Glomerular visceral epithelial cell (primary cell): Measurements from ENCODE around the gene KIF26A.
"Not testable (repeated sequence)": the region's sequence is repeated elsewhere in the genome, so short reads cannot be mapped to it uniquely, and the experiment has no call there.

Experiments used
- DNase-seq: peaks from one replicate; pipeline ENCODE4 v3.0.0-alpha.2; 2016; ENCODE audit errors: extremely low spot score

KIF26A gene

DNA sequence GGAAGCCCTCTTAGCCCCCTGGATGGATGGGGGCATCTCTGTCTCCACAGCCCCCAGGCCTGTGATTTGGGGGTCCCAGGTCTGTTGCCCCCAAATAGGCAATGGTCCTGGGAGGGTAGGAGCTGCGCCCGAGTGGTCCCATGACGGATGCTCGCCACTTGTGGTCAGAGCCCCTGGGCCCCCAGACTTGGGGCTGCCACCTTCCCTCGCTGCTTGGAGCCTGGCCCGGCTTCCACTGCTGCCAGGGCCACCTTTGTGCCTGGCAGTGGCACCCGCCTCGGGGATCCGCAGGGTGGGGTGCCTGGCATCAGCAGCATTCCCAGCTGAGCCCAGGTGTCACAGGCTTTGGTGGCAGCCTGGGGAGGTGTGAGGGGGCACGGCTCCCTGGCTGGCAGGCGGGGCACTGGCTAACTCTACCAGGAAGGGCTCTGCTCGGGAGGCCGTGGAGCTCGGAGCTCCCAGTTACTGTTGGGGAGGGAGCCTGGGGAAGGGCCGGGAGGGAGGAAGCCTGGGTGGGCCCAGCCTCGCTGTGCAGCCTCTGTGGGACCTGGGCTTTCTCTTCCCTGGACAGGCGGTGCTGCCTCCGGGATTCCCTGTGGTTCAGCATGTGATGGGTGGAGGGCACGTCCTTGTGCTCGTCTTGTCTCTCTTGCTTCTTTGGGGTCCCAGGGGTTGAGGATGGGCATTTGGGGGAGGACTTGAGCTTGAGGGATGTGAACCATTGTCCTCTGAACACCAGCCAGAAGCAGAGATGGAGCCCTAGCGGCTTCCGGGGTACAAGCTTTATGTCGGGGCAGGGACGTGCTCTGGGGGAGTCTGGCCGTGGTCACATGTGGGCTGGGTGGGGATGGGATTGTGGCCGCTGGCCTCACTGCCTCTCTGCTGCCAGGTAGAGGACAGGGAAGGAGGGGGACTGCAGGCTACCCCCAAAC is 5.4 kb downstream of the KIF26A start:
- DNase-seq = no peak

DNA sequence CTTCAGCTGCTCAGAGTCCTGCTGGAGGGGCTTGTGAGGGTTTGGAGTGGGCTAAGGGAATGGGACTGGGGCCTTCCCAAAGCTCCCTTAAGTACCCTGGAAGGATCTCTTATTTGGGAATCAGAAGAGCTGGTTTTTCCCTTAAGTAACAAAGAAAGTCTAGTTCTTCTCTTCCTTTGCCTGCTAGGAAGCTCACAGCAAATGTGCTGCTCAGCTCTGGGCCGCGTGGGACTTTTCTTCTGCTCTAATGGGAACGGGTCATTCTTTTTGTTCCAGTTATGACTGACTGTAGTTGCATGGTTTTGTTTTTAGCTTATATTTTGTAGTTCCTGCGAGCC is 6.0 kb downstream of the KIF26A start:
- DNase-seq = no peak

DNA sequence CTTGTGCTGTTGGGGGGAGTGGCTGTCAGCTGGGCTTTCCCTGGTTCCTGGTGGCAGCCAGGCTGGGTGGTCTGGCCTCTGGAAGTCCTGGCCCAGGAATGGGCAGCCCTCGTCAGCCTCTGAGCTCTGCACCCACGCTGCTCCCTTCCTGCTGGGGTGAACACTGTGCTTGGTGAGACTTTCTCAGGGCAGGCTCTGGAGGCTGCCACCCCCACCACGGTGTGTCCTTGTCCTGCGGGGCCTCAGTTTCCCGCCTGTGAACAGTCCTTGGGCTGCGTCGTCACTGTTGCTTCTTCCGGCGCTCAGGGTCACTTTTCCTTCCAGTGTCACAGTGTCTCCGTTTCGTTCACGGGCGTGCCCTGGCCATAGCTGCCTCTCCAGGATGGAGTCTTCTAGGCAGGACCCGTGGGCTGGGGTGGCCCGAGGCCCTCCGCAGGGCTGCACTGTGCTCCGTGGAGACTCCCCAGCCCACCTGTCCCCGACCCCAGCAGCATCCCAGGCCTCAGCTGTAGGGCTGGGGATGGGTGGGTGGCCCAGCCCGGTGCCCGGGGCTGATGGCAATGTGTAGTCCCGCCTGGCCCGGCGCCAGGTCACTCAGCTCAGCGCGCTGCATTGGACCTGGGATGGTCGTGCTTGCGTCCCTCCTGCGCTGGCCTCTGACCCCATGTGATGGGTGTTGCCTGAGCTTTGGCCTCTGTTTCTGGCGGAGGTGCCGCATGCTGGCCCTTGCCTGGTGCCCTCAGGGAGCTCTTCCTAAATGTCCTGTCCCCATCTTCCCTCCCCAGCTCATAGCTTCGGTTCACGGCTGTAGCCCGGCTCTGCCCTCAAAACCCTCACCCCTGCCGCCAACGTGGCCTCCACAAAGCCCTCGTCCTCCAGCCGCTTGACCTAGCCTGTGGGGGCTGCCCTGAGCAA is 6.8 kb downstream of the KIF26A start:
- no peak for DNase-seq

DNA sequence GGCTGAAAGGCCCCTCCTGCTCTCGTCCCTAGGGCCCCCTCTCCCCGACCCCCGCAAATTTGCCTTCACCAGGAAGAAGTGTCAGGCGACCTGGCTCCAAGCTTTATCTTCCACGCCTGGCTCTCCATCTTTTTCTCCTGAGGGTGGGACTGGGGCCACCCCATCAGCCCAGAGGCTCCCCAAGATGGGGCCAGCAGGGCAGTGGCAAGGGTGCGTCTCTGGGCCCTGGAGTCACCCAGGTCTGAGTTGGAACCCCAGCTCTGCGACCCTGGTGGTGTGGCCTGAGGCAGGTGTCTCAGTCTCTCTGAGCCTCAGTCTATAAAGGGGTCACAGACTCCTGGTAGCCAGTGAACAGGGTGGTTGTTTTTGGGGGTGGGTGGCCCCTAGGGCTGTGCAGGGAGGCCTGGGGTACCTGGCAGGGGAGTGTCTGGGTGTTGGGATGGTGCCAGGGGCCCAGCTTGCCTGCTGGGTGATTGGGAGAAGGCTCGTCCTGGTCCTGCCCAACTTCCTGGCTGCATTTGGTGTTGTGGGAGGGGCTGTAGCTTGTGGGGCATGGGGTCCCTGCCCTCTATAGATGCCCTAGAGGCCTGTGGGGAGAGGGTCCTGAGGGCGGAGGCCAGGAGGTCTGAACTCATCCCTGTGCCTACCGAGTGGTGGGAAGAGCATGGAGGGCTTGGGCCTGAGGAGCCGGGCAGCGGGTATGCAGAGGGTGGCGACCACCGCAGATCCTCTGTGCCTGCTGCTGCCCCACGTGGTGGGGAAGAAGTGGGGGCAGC is 7.6 kb downstream of the KIF26A start:
- DNase-seq = no peak

GRCh38 chr14:104146651-104147345 is 8.4 kb downstream of the KIF26A start:
- no peak for DNase-seq

DNA sequence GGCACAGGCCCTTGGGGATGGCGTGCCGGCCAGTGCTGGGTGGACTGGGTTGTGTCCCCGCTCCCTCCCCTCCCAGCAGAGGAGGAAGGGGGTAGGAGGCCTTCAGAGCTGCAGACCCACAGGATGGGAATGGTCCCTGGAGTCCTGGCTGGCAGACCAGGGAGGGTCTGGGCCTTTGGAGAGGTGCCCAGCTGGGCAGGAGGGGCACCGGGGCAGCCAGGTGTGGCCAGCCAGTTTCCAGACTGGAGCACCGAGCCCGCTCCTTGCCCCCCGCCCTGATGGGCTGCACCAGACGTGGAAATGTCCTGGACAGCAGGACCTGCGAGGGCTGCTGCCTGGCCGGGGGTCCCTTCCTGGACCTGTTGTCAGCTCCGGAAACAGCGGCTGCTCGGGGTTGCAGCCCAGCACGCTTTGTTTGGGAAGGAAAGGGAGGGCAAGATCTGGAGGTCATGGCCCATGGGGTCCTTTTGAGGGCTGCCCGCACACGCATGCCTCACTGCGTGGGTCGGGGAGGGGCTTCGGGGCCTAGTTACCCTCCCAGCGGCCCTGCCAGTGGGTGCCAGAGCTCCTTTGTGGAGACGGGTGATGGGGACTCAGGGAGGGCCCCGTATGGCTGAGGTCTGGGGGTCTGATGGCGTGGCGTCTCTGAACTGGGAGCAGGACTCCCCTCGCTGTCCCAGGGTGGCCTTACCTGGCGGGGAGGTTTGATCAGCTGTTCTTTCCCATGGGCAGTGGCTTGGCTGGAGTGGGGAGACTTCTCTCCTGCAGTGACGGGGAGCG is 9.1 kb downstream of the KIF26A start:
- DNase-seq = no peak

DNA sequence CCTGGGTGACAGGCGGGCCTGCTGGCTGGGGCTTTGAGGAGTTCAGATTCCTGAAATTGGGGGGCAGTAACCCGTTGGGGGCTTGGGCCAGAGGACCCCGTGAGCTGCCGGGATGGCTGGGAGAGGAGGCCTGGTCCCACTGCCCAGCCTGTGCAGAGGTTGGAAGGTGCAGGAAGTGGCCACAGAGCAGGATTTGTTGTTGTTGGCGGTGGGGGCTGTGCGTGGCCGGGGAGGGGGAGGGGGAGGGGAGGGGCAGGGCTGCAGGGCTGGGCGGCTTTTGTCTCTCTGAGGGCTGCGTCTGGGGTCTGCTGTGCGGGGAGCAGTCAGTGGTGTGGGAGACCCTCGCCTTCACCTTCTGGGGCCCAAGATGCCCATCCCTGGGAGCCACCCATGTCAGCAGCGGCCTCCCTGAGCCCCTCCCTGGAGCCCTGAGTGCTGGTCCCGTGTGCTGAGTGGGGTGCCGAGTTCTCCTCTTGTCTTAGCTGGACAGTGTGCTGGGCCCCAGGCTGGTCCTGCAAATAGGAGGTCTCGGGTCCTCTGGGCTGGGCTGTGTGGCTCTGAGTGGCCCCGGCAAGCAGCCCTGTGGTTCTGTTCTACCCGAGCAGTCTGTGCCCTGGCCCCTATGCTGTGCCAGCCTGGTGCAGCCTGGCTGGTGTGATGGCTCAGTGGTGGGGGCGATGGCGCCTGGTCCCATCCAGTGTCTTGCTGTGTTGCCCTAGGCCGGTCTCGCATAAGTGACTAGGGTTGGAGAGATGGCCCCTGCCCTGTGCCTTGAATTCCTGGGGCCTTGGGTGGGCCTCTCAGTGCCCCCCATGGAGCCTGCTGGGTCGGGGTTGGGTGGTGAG is 10.3 kb downstream of the KIF26A start:
- DNase-seq = no peak

DNA sequence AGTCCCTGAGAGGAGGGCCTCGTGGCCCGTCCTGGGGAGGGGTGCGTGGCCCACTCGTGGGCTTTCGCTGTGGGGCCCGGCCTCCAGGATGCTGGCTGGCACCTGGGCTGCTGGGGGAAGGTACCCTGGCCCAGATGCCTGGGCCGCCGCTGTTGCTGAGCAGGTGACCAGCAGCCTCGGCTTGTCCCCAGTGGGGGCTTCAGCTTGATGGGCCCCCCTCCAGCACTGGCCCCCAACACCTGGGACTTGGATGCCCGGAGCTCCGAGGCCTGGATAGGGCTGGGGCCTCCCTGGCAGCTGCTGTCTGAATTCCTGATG is 10.8 kb downstream of the KIF26A start:
- DNase-seq = no peak

DNA sequence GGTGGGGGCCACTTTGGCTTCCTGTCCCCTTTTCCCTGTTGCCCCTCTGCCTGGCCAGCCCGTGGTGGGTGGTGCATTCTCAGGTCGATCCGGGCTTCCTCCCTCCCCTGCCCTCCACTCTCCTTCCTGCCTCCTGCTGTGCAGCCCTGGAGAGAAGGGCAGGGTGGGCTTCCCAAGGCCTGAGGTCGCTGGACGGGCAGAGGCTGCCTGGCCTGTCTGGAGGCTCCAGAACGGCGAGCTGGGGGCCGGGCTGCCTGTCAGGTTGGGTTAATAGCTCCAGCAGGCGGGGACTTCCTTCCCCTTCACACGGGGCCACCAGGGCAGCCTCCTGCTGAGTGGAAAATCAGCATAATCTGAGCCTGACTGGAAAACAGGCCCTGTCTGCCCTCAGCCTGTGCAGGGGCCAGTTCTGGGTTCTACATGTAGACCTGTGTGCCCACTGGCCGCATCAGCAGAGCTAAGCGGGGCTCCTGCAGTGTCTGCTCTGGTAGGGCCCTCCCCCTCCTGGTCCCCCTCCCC is 11.3 kb downstream of the KIF26A start:
- no peak for DNase-seq

DNA sequence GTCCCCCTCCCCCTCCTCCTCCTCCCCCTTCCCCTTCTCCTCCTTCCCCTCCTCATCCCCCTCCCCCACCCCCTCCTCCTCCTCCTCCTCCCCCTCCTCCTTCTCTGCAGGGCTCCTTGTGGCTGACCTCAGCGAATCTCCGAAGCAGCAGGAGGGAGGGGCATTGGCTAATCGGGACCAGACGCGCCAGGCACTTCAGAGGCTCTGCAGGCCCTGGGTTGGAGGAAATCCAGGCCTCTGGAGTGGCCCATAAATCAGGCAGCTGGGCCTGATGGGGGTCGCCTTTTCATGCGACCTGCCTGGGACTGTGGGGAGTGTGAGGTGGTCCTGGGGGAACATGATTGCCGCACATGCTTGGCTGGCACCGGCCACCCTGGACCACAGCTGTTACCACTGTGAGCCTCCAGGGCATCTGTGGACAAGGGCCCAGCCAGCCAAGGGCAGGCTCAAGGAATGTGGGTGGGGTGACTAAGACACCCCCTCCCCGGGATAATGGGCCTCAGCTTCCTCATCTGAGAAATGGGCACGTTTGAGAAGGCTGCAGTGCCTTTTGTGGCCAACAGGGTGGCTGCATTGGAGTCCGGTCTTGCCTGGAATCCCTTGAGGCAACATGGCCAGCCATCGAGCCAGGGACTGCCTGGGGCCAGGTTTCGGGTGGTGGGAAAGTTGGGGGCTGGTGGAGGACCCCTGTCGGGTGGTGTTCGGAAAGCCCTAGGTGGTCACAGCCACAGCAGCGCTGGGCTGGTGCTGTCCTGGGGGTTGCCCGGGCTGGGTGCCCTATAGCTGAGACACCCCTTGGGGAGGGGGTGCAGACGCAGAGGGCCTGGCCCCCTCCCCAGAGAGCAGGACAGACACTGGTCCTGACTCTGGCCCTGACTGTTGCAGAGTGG is 12.0 kb downstream of the KIF26A start:
- no peak for DNase-seq

DNA sequence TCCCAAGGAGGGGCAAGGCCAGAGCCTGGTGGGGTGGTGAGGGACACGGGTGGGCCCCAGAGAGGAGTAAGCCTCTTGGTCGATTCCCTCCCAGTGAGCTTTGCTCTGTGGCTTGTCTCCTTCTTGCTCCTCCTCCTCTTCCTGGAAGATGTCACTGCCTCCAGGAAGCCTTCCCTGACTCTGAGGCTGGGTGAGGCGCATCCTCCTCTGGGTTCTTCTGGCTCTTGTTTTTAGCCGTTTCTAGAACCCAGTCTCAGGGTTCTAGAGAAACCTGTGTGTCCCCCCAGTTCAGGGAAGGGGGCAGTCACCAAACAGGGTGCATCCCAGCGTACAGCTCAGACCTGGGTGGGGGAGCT is 12.6 kb downstream of the KIF26A start:
- DNase-seq = no peak

DNA sequence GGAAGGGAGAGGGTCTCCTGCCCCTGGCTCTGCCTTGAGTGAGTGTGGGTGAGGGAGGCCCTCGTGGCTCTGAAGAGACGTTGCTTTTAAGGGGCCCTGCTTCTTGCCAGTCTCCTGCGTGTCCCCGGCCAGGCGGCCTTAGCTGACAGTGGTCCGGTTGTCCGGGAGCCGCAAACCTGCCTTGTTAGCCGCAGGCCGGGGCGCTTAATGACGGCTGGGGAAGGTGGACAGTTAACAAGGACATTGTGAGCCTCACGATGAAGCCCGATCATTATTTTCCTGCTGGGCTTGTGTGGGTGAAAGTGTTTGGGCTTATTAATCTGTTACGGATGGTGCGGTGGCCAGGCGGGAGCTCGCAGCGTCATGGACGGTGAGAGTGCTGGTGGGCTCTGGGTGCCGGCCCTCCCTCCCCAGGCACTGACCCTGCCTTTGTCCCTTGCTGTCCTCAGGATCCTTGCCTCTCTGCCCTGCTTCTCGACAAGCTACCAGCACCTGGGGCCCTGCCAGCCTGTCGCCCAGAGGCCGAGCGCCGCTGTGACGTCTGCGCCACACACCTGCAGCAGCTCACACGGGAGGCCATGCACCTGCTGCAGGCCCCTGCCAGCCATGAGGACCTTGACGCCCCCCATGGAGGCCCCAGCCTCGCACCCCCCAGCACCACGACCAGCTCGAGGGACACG is 13.3 kb downstream of the KIF26A start:
- no peak for DNase-seq

GRCh38 chr14:104152246-104152575 is 13.8 kb downstream of the KIF26A start:
- no peak for DNase-seq

- no peak for DNase-seq
These were observed 14.5 kb downstream of the KIF26A start for GRCh38 chr14:104152686-104153393.

GRCh38 chr14:104153394-104153755 is 15.0 kb downstream of the KIF26A start:
- DNase-seq = not testable (repeated sequence)

DNA sequence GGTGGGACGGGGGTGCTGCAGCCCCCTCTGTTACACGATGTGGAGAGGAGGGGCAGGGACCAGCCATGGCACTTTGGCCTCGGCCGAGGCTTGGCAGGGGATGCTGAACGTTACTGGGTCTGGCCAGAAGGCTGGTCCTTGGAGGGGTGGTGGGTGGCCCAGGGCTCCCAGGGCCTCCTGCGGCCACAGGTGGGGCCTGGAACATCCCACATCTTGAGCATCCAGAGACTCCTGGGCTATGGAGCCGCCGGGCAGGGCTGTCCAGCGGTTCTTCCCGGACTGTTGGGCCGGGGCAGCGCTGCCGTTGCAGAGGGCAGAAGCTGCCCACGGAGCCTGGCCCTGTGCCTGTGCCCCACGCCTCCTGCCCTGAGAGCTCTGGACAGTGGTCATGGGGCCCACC is 15.9 kb downstream of the KIF26A start:
- no peak for DNase-seq

DNA sequence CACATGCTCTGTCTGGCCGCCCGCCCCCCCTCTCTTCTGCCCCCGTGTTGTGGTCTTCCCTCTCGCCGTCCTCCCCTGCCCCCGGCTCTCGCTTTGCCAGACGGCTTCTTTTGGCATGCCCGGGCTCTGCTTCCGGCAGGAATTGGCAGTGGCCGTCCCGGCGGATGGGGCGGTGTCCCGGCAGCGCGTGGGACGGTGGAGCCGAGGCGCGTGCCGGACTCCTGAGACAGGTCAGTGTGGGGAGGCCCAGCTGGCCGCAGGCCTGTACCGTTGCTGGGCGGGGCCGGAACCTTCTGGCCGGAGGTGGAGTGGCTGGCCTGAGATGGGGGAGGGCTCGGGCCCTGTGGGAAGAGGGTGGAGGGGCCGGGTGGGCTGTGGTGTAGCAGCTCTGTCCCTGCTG is 17.1 kb downstream of the KIF26A start:
- DNase-seq = no peak

GRCh38 chr14:104156142-104156541 is 17.8 kb downstream of the KIF26A start:
- DNase-seq = no peak
